GM23338 (cell line): ENCODE data around the gene FGFR3. TPM values are rescaled to one million over a fixed set of nuclear protein-coding genes. Genes with fewer than 3 reads are reported as not detected.

Experiments used
- ATAC-seq: fragments of 200-7000 bp; cut with Tn5 transposase; 3 replicates; pipeline ENCODE4 v1.9.1; 2020
- DNase-seq: peaks from one replicate; pipeline ENCODE4 v3.0.0-alpha.2; 2015; ENCODE audit warnings: low spot score
- H2AFZ ChIP-seq: fragments of 200-600 bp; sonication (generic); 2 replicates; pipeline ENCODE4 v1.8.0; 2016; ENCODE audit warnings: antibody characterized with exemption, mild to moderate bottlenecking, moderate library complexity
- H3F3A ChIP-seq: fragments of 200-600 bp; sonication (generic); replicated peaks from 2 replicates; pipeline ENCODE4 v1.8.0; 2017; ENCODE audit warnings: antibody characterized with exemption, mixed run types, low read depth
- H3K27ac ChIP-seq: fragments of 200-600 bp; sonication (generic); 2 replicates; pipeline ENCODE4 v1.6.1; 2016; ENCODE audit warnings: low read depth
- H3K27me3 ChIP-seq: fragments of 200-600 bp; sonication (generic); 2 replicates; pipeline ENCODE4 v1.8.0; 2016; ENCODE audit warnings: mild to moderate bottlenecking, mixed run types, moderate library complexity; ENCODE audit not compliant: insufficient read depth
- H3K36me3 ChIP-seq: fragments of 200-600 bp; sonication (generic); 2 replicates; pipeline ENCODE4 v1.8.0; 2016; ENCODE audit warnings: mild to moderate bottlenecking; ENCODE audit not compliant: insufficient read depth
- H3K4me1 ChIP-seq: fragments of 200-600 bp; sonication (generic); 2 replicates; pipeline ENCODE4 v1.8.0; 2016; ENCODE audit warnings: mild to moderate bottlenecking, moderate library complexity; ENCODE audit not compliant: insufficient read depth
- H3K4me2 ChIP-seq: fragments of 200-600 bp; sonication (generic); 2 replicates; pipeline ENCODE4 v1.7.1; 2017; ENCODE audit warnings: mixed run types
- H3K4me3 ChIP-seq: fragments of 200-600 bp; sonication (generic); 2 replicates; pipeline ENCODE4 v1.6.1; 2016; ENCODE audit warnings: mixed run types
- H3K79me2 ChIP-seq: fragments of 200-600 bp; sonication (generic); replicated peaks from 2 replicates; pipeline ENCODE4 v1.8.0; 2017; ENCODE audit warnings: mild to moderate bottlenecking; ENCODE audit not compliant: insufficient read depth
- H3K9me2 ChIP-seq: fragments of 200-600 bp; sonication (generic); 2 replicates; pipeline ENCODE4 v1.8.0; 2017; ENCODE audit not compliant: insufficient read depth
- H4K20me1 ChIP-seq: fragments of 200-600 bp; sonication (generic); replicated peaks from 2 replicates; pipeline ENCODE4 v1.8.0; 2017; ENCODE audit warnings: mild to moderate bottlenecking; ENCODE audit not compliant: insufficient read depth
- H3K27ac Mint-ChIP-seq: 2 replicates; pipeline ENCODE4 v1.8.0; 2020; ENCODE audit warnings: inconsistent platforms, mild to moderate bottlenecking, moderate library complexity, mixed read lengths
- H3K27me3 Mint-ChIP-seq: 3 replicates; pipeline ENCODE4 v1.8.0; 2022; ENCODE audit warnings: low read depth, mild to moderate bottlenecking, moderate library complexity, mixed read lengths, inconsistent platforms; ENCODE audit not compliant: insufficient read depth, poor library complexity
- H3K36me3 Mint-ChIP-seq: 3 replicates; pipeline ENCODE4 v1.8.0; 2021; ENCODE audit warnings: low read depth, mild to moderate bottlenecking, inconsistent platforms, moderate library complexity, mixed read lengths
- H3K4me1 Mint-ChIP-seq: 3 replicates; pipeline ENCODE4 v1.8.0; 2020; ENCODE audit warnings: mild to moderate bottlenecking, inconsistent platforms, mixed read lengths
- H3K4me3 Mint-ChIP-seq: 3 replicates; pipeline ENCODE4 v1.8.0; 2021; ENCODE audit warnings: moderate library complexity, mild to moderate bottlenecking, inconsistent platforms, mixed read lengths
- H3K9me3 Mint-ChIP-seq: 3 replicates; pipeline ENCODE4 v1.8.0; 2020; ENCODE audit warnings: moderate library complexity, mild to moderate bottlenecking, inconsistent platforms, mixed read lengths
- CREB1 ChIP-seq: fragments of 250-450 bp; sonication (Bioruptor Pico); IDR thresholded peaks from 2 replicates; pipeline ENCODE4 v1.5.0; 2020; ENCODE audit warnings: low read depth, mild to moderate bottlenecking, moderate library complexity
- JUNB ChIP-seq: IDR thresholded peaks from one replicate; pipeline ENCODE4 v1.6.1; 2016; ENCODE audit warnings: antibody characterized with exemption; ENCODE audit not compliant: unreplicated experiment
- NANOG ChIP-seq: IDR thresholded peaks from 2 replicates; pipeline ENCODE4 v1.6.1; 2016; ENCODE audit warnings: antibody characterized with exemption, borderline replicate concordance
- POLR2AphosphoS5 ChIP-seq: IDR thresholded peaks from 2 replicates; pipeline ENCODE4 v1.6.1; 2016; ENCODE audit warnings: antibody characterized with exemption, low read depth
- STAT1 ChIP-seq: IDR thresholded peaks from one replicate; pipeline ENCODE4 v1.6.1; 2016; ENCODE audit warnings: antibody characterized with exemption; ENCODE audit not compliant: unreplicated experiment
- ZNF114 ChIP-seq: fragments of 250-450 bp; sonication (Bioruptor Pico); IDR thresholded peaks from 2 replicates; pipeline ENCODE4 v1.5.0; 2020; ENCODE audit warnings: mild to moderate bottlenecking, moderate library complexity
- ZNF331 ChIP-seq: fragments of 250-450 bp; sonication (Bioruptor Pico); IDR thresholded peaks from 2 replicates; pipeline ENCODE4 v1.5.0; 2020; ENCODE audit warnings: low read depth, mild to moderate bottlenecking, moderate library complexity
- polyA plus RNA-seq: library from polyadenylated mRNA; unstranded; fragments of >200 nt; fragmentation: Nextera tagmentation; extraction: Ambion mirVana; gene quantifications from 2 replicates; pipeline ENCODE4 v1.2.1, GENCODE V29; 2016
- total RNA-seq: library from RNA; depleted of rRNA; stranded (reverse); fragments of >200 nt; shearing (Covaris generic); gene quantifications from 2 replicates; pipeline ENCODE4 v1.2.3, GENCODE V29; 2014
- TF ChIP-seq, protein P1 (sequence below): IDR thresholded peaks from 2 replicates; pipeline ENCODE4 v1.6.1; 2016; ENCODE audit warnings: antibody characterized with exemption
- TF ChIP-seq, protein P2 (sequence below): IDR thresholded peaks from one replicate; pipeline ENCODE4 v1.6.1; 2018; ENCODE audit warnings: antibody characterized with exemption; ENCODE audit not compliant: unreplicated experiment

The FGFR3 gene
- total and polyA plus RNA-seq, 2 experiments from 2014 or later, result 3.6 to 17.4 TPM

DNA sequence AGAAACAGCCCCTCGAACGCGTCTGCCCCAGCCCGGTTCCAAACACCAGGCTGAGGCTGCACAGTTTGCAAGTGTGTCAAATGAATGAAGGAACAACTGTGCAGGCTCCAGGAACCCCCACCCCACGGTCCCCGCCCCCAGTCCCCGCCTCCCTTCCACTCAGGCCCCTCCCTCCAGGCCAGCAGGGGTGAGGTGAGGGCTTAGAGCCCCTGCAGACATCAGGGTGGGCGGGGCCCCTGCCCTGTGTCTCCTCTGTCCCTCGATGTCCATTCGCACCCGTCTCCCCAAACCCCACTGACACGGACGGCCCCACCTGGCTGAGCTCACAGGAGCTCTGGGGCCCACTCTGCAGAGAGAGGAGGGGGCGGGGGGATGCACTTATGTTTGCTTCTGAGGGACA lies 43.3 kb upstream of the FGFR3 start:
- peaks cover 5% of the 10 kb centered on the region; the same call in 1 of the 2 replicates for H3F3A ChIP-seq
- no peak overlapping the region for H3K4me3 Mint-ChIP-seq

DNA sequence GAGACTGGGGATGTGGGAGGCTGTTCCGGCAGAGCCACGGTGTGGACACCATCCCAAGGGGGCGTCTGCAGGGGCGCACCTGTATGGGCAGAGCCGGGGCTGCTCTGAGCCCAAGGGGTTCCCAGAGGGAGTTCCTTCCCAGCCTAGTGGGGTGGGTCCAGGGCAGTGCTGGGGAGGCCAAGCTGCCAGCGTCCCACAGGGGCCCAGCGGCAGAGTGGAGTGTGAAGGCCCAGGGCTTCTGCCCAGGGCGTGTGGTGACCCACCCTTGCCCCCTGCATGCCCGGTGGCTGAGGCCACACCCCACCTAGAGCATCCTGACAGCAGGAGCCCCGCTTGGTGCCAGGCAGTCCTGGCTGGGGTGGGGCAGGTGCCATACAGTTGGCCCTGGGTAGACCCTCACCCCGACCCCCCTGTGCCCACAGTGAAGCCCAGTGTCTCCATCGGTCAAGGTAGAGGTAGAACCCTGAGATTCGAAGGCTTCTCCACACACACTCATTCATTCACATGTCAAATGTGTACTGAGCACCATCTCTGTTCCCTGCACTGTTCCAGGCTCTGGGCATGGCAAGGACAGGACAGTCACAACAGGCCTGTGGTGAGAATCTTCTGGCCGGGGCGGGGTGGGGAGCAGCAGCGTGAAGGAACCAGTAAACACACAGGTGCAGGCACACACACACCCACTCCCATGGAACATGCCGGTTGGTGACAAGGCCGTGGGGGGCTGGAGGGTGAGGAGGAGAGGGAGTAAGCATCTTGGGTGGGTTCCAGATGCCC lies 42.5 kb upstream of the FGFR3 start:
- no peak for ATAC-seq
- no peaks in the 10 kb centered on the region for H3K27me3 ChIP-seq
- peaks cover 3% of the 10 kb centered on the region for H3K27me3 Mint-ChIP-seq
- H2AFZ ChIP-seq, result no peak overlapping the region
- H3K4me3 ChIP-seq, result no peak overlapping the region
- H3K9me3 Mint-ChIP-seq, result no peaks in the 10 kb centered on the region
- H3F3A ChIP-seq, result peaks cover 5% of the 10 kb centered on the region; the same call in 1 of the 2 replicates
- H3K36me3 Mint-ChIP-seq, result no peaks in the 10 kb centered on the region
- H3K27ac ChIP-seq, result no peak overlapping the region
- H3K27ac Mint-ChIP-seq, result no peak overlapping the region
- no peaks in the 10 kb centered on the region for H3K9me2 ChIP-seq
- H4K20me1 ChIP-seq, result no peaks in the 10 kb centered on the region
- H3K4me3 Mint-ChIP-seq, result no peak overlapping the region
- H3K4me1 Mint-ChIP-seq, result no peaks in the 10 kb centered on the region
- no peak for DNase-seq
- no peak overlapping the region for H3K4me2 ChIP-seq
- H3K4me1 ChIP-seq, result no peaks in the 10 kb centered on the region
- H3K79me2 ChIP-seq, result no peaks in the 10 kb centered on the region
- no peaks in the 10 kb centered on the region for H3K36me3 ChIP-seq
- TF ChIP-seq, protein P1, sequence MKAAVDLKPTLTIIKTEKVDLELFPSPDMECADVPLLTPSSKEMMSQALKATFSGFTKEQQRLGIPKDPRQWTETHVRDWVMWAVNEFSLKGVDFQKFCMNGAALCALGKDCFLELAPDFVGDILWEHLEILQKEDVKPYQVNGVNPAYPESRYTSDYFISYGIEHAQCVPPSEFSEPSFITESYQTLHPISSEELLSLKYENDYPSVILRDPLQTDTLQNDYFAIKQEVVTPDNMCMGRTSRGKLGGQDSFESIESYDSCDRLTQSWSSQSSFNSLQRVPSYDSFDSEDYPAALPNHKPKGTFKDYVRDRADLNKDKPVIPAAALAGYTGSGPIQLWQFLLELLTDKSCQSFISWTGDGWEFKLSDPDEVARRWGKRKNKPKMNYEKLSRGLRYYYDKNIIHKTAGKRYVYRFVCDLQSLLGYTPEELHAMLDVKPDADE, result no peak
- TF ChIP-seq POLR2AphosphoS5 (no peak), ZNF114 (CRISPR knock-in tag) (no peak), NANOG (no peak), CREB1 (CRISPR knock-in tag) (no peak), STAT1 (no peak)
- TF ChIP-seq, protein P2, sequence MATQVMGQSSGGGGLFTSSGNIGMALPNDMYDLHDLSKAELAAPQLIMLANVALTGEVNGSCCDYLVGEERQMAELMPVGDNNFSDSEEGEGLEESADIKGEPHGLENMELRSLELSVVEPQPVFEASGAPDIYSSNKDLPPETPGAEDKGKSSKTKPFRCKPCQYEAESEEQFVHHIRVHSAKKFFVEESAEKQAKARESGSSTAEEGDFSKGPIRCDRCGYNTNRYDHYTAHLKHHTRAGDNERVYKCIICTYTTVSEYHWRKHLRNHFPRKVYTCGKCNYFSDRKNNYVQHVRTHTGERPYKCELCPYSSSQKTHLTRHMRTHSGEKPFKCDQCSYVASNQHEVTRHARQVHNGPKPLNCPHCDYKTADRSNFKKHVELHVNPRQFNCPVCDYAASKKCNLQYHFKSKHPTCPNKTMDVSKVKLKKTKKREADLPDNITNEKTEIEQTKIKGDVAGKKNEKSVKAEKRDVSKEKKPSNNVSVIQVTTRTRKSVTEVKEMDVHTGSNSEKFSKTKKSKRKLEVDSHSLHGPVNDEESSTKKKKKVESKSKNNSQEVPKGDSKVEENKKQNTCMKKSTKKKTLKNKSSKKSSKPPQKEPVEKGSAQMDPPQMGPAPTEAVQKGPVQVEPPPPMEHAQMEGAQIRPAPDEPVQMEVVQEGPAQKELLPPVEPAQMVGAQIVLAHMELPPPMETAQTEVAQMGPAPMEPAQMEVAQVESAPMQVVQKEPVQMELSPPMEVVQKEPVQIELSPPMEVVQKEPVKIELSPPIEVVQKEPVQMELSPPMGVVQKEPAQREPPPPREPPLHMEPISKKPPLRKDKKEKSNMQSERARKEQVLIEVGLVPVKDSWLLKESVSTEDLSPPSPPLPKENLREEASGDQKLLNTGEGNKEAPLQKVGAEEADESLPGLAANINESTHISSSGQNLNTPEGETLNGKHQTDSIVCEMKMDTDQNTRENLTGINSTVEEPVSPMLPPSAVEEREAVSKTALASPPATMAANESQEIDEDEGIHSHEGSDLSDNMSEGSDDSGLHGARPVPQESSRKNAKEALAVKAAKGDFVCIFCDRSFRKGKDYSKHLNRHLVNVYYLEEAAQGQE, result no peak

More for the DNA sequence above, 43.3 kb upstream of the FGFR3 start:
- Histone ChIP-seq H3K27me3 (no peaks in the 10 kb centered on the region), H4K20me1 (no peaks in the 10 kb centered on the region; the same call in 1 of the 2 replicates), H3K9me2 (no peaks in the 10 kb centered on the region), H3K4me2 (no peak overlapping the region), H2AFZ (no peak overlapping the region), H3K27ac (no peak overlapping the region), H3K79me2 (no peaks in the 10 kb centered on the region), H3K4me3 (no peak overlapping the region), H3K4me1 (no peaks in the 10 kb centered on the region), H3K36me3 (peaks cover 5% of the 10 kb centered on the region; the same call in 1 of the 2 replicates)
- Mint-ChIP-seq H3K36me3 (peaks cover 6% of the 10 kb centered on the region), H3K27ac (no peak overlapping the region), H3K4me1 (no peaks in the 10 kb centered on the region; the same call in 2 of the 3 replicates), H3K9me3 (no peaks in the 10 kb centered on the region), H3K27me3 (peaks cover 5% of the 10 kb centered on the region)
- ATAC-seq (no peak), DNase-seq (no peak)
- no peak for TF ChIP-seq JUNB
- TF ChIP-seq, protein P2, result no peak
- no peak for TF ChIP-seq ZNF331 (CRISPR knock-in tag)
